Measurements from ENCODE around the gene ITGAE.

DNA sequence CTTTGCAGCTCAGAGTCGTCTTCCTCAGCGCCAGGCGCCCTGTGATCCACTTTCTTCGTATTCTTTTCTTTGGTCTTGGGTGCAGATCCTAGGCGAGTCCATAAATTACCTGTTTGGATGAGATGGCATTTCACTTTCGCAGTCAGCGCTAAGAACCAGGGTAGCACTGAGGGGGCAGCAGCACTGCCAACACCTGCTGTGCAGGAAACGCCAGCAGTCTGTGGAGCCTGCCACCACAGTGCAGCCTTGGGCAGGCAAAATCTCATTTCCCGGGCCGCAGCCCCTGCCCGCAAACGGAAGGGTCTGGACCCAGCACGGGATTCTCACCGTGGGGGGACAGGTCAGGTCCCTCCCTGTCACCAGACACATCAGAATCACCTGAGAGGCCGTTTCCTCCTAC lies 12.2 kb upstream of the ITGAE start:
- TF ChIP-seq ZNF24 (tag by site-specific recombination; IDR thresholded peaks at IDR 0.05): no peak
- TF ChIP-seq, protein P1, sequence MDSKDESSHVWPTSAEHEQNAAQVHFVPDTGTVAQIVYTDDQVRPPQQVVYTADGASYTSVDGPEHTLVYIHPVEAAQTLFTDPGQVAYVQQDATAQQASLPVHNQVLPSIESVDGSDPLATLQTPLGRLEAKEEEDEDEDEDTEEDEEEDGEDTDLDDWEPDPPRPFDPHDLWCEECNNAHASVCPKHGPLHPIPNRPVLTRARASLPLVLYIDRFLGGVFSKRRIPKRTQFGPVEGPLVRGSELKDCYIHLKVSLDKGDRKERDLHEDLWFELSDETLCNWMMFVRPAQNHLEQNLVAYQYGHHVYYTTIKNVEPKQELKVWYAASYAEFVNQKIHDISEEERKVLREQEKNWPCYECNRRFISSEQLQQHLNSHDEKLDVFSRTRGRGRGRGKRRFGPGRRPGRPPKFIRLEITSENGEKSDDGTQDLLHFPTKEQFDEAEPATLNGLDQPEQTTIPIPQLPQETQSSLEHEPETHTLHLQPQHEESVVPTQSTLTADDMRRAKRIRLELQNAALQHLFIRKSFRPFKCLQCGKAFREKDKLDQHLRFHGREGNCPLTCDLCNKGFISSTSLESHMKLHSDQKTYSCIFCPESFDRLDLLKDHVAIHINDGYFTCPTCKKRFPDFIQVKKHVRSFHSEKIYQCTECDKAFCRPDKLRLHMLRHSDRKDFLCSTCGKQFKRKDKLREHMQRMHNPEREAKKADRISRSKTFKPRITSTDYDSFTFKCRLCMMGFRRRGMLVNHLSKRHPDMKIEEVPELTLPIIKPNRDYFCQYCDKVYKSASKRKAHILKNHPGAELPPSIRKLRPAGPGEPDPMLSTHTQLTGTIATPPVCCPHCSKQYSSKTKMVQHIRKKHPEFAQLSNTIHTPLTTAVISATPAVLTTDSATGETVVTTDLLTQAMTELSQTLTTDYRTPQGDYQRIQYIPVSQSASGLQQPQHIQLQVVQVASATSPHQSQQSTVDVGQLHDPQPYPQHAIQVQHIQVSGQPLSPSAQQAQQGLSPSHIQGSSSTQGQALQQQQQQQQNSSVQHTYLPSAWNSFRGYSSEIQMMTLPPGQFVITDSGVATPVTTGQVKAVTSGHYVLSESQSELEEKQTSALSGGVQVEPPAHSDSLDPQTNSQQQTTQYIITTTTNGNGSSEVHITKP (tag by site-specific recombination; IDR thresholded peaks at IDR 0.05): no peak
- TF ChIP-seq, protein P2, sequence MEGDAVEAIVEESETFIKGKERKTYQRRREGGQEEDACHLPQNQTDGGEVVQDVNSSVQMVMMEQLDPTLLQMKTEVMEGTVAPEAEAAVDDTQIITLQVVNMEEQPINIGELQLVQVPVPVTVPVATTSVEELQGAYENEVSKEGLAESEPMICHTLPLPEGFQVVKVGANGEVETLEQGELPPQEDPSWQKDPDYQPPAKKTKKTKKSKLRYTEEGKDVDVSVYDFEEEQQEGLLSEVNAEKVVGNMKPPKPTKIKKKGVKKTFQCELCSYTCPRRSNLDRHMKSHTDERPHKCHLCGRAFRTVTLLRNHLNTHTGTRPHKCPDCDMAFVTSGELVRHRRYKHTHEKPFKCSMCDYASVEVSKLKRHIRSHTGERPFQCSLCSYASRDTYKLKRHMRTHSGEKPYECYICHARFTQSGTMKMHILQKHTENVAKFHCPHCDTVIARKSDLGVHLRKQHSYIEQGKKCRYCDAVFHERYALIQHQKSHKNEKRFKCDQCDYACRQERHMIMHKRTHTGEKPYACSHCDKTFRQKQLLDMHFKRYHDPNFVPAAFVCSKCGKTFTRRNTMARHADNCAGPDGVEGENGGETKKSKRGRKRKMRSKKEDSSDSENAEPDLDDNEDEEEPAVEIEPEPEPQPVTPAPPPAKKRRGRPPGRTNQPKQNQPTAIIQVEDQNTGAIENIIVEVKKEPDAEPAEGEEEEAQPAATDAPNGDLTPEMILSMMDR (tag by site-specific recombination; IDR thresholded peaks at IDR 0.05): no peak
- TF ChIP-seq ZNF560 (tag by site-specific recombination; IDR thresholded peaks at IDR 0.05; ENCODE audit: borderline replicate concordance): no peak

All from HEK293 (cell line).